Lung (tissue), 12 donors: ENCODE results near the gene PRB2. TPM values are rescaled to one million over a fixed set of nuclear protein-coding genes. Genes with fewer than 3 reads are reported as not detected.
"Not testable (repeated sequence)": the region's sequence is repeated elsewhere in the genome, so short reads cannot be mapped to it uniquely, and the experiment has no call there.

ENCODE experiments used
- ATAC-seq: fragments of 200-7000 bp; cut with Tn5 transposase; one replicate; pipeline ENCODE4 v1.9.1; 2020; ENCODE audit warnings: moderate number of reproducible peaks; ENCODE audit not compliant: insufficient read depth, low FRiP score
- DNase-seq, 3 donors: peaks; one replicate each; pipeline ENCODE4 v3.0.0-alpha.2; 2013 to 2017
- H3K27ac ChIP-seq, 2 donors: one replicate each; pipeline ENCODE4 v1.5.1; 2013; ENCODE audit warnings: mild to moderate bottlenecking in 2 of 2, moderate library complexity in 2 of 2, control low read depth in 1 of 2, inconsistent platforms in 1 of 2, low read depth in 1 of 2, low read length in 1 of 2
- H3K27me3 ChIP-seq, 3 donors: one replicate each; pipeline ENCODE4 v1.5.1; 2013; ENCODE audit warnings: low read length in 2 of 3; ENCODE audit not compliant: control insufficient read depth in 3 of 3, insufficient read depth in 3 of 3
- H3K36me3 ChIP-seq, 4 donors: one replicate each; pipeline ENCODE4 v1.5.1; 2013; ENCODE audit warnings: low read length in 4 of 4, mild to moderate bottlenecking in 1 of 4, moderate library complexity in 1 of 4; ENCODE audit not compliant: control insufficient read depth in 4 of 4, insufficient read depth in 4 of 4
- H3K4me1 ChIP-seq, 5 donors: one replicate each; pipeline ENCODE4 v1.5.1; 2013; ENCODE audit warnings: low read length in 5 of 5, mild to moderate bottlenecking in 2 of 5, moderate library complexity in 1 of 5; ENCODE audit not compliant: control insufficient read depth in 5 of 5, insufficient read depth in 5 of 5
- H3K4me3 ChIP-seq: one replicate; pipeline ENCODE4 v1.5.1; 2013; ENCODE audit warnings: mild to moderate bottlenecking, control low read depth, moderate library complexity
- H3K9ac ChIP-seq, 2 donors: one replicate each; pipeline ENCODE4 v1.5.1; 2013; ENCODE audit warnings: low read length in 2 of 2, control low read depth in 1 of 2; ENCODE audit not compliant: insufficient read depth in 1 of 2
- H3K9me3 ChIP-seq, 4 donors: one replicate each; pipeline ENCODE4 v1.5.1; 2013; ENCODE audit warnings: low read length in 3 of 4, mild to moderate bottlenecking in 1 of 4, moderate library complexity in 1 of 4; ENCODE audit not compliant: control insufficient read depth in 4 of 4, insufficient read depth in 3 of 4
- WGBS, 2 donors: extraction: QIAGEN DNeasy Blood & Tissue Kit; methylation state at CpG; one replicate each; pipeline ENCODE4 v1.1.7; 2013; 5-methylcytosine and 5-hydroxymethylcytosine counted together
- polyA plus RNA-seq, 2 donors: library from polyadenylated mRNA; stranded (reverse); fragments of 200-250 nt; gene quantifications; one replicate each; pipeline ENCODE4 v1.2.1, GENCODE V29; 2013
- total RNA-seq, 2 donors: library from RNA; depleted of rRNA in 1 of 2; stranded (reverse); fragments of >200 nt in 1 of 2; gene quantifications; one replicate each; pipeline ENCODE4 v1.2.1, GENCODE V29; 2014 to 2021
- TF ChIP-seq, protein P1 (sequence below): IDR thresholded peaks from 2 replicates; pipeline ENCODE4 v1.5.1; 2012; ENCODE audit warnings: mild to moderate bottlenecking; ENCODE audit errors: control extremely low read depth, extremely low read depth
- donor health status: control.
- donor health status: control.
- donor health status: Bipolar disorder and iron deficiency.
- donor health status: healthy.
- donor health status: DM: yes; HTN: yes; CAD: no.

The PRB2 gene
- total and polyA plus RNA-seq, 4 donors: not detected

- Histone ChIP-seq H3K4me3 (no peak overlapping the region), H3K36me3 (no peaks in the 10 kb centered on the region), H3K9ac (no peak overlapping the region), H3K9me3 (peaks cover 0 to 6% (median 2%) of the 10 kb centered on the region in 4 donors), H3K27me3 (no peaks in the 10 kb centered on the region), H3K4me1 (no peaks in the 10 kb centered on the region), H3K27ac (no peak overlapping the region)
- no peak for ATAC-seq
- TF ChIP-seq, protein P1, sequence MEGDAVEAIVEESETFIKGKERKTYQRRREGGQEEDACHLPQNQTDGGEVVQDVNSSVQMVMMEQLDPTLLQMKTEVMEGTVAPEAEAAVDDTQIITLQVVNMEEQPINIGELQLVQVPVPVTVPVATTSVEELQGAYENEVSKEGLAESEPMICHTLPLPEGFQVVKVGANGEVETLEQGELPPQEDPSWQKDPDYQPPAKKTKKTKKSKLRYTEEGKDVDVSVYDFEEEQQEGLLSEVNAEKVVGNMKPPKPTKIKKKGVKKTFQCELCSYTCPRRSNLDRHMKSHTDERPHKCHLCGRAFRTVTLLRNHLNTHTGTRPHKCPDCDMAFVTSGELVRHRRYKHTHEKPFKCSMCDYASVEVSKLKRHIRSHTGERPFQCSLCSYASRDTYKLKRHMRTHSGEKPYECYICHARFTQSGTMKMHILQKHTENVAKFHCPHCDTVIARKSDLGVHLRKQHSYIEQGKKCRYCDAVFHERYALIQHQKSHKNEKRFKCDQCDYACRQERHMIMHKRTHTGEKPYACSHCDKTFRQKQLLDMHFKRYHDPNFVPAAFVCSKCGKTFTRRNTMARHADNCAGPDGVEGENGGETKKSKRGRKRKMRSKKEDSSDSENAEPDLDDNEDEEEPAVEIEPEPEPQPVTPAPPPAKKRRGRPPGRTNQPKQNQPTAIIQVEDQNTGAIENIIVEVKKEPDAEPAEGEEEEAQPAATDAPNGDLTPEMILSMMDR: no peak
- DNase-seq: no peak
- WGBS, 2 donors: 93% methylated on average over 1 of the region's 1 CpG
Measured at GRCh38 chr12:11427341-11427740, 32.0 kb upstream of the PRB2 start.

DNA sequence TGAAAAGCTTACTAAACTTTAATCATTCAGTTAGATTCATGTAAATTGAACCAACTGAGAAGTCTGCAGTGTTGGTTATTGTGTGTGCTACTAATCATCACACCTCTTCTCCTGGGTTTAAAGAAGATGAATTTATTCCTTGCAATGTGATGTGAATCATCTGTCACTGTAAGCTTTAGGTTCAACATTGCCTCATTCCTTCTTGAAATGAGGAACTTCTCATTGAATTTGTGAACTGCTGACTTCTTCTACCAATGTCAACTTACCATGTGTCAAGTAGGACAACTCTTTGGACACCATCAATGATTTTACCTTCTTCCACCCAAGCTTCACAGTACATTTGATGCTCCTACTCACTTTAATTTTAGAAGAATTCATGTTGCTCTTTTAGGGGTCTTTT lies 17.4 kb upstream of the PRB2 start:
- DNase-seq: no peak
- Histone ChIP-seq H3K4me3 (no peak overlapping the region), H3K27me3 (no peaks in the 10 kb centered on the region), H3K27ac (no peak overlapping the region), H3K9me3 (peaks cover 0 to 12% (median 1%) of the 10 kb centered on the region in 4 donors), H3K9ac (no peak overlapping the region), H3K36me3 (no peaks in the 10 kb centered on the region), H3K4me1 (no peaks in the 10 kb centered on the region)
- ATAC-seq: no peak
- TF ChIP-seq, protein P1: no peak

- Histone ChIP-seq H3K27me3 (no peaks in the 10 kb centered on the region), H3K36me3 (no peaks in the 10 kb centered on the region), H3K4me1 (no peaks in the 10 kb centered on the region), H3K9ac (no peak overlapping the region), H3K4me3 (no peak overlapping the region), H3K9me3 (peaks cover 0 to 4% (median 1%) of the 10 kb centered on the region in 4 donors), H3K27ac (no peak overlapping the region)
- TF ChIP-seq, protein P1: no peak
- 81 to 83% methylated on average over 6 of the region's 6 CpGs for WGBS, 2 donors
- DNase-seq (no peak), ATAC-seq (no peak)
Measured at GRCh38 chr12:11408096-11408495, 12.7 kb upstream of the PRB2 start.

DNA sequence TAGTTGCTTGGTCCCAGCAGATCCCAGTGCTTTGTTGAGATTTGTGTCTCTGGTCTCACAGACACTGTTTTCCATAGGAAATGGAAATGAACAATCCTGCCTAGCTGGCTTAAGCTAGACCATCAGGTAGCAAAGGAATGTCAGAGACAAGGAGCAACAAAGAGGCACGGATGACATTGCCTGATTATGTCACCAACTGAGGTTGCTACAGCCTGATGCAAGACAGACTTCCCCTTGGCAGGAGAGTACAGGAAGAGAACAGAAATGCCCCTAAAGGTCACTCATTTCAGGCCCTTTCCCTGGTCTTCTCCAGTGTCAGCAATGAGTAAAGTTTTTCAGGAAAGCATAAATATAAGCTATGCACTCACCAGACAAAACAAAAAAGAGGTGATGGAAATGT lies 2.0 kb upstream of the PRB2 start:
- Histone ChIP-seq H3K27ac (no peak overlapping the region), H3K9ac (no peak overlapping the region), H3K4me1 (no peaks in the 10 kb centered on the region), H3K27me3 (no peaks in the 10 kb centered on the region), H3K4me3 (no peak overlapping the region), H3K9me3 (no peaks in the 10 kb centered on the region), H3K36me3 (no peaks in the 10 kb centered on the region)
- TF ChIP-seq, protein P1: no peak
- no peak for ATAC-seq
- WGBS, 2 donors: 11 to 30% methylated on average over 1 of the region's 1 CpG
- DNase-seq: no peak

DNA sequence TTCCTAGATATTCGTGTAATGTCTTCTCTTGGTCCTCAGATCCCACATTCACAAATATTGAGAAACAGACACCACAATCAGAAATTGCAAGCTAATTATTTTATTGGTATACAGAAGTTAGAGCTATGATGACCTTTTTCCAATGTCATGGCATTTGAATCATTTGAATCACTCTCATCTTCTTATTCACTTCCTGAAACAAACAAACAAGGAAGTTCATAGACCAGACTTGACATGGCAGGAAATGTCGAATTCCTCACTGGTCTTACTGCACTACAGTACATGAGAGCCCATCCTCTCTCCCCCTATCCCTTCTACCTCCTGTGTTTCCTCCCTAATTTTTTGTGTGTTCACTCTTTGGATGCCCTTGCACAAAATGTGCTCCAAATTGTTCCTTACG lies 3.9 kb downstream of the PRB2 start:
- 65 to 72% methylated on average over 2 to 3 of the region's 3 CpGs for WGBS, 2 donors
- H3K9ac ChIP-seq, DNase-seq, H3K4me1 ChIP-seq, H3K9me3 ChIP-seq, H3K27me3 ChIP-seq, ATAC-seq, H3K27ac ChIP-seq, H3K4me3 ChIP-seq, H3K36me3 ChIP-seq: not testable (repeated sequence)

- H3K9me3 ChIP-seq: peaks cover 0 to 14% (median 0%) of the 10 kb centered on the region in 4 donors
- H3K9ac ChIP-seq, H3K4me3 ChIP-seq, H3K27ac ChIP-seq, ATAC-seq, H3K27me3 ChIP-seq, DNase-seq, H3K4me1 ChIP-seq, H3K36me3 ChIP-seq: not testable (repeated sequence)
- WGBS, 2 donors: 88 to 94% methylated on average over 3 of the region's 3 CpGs
Measured at GRCh38 chr12:11377420-11377819, 17.9 kb downstream of the PRB2 start.
